IMR-90 (cell line): ENCODE results near the gene RBM45.
A peak's percentile ranks its signal among the peaks of the same experiment; 100 is the strongest.

Experiments used
- FOS ChIP-seq: fragments of 150-350 bp; IDR thresholded peaks from 2 replicates; pipeline ENCODE4 v1.6.1; 2016; ENCODE audit warnings: low read depth, low read length
- MAFK ChIP-seq: IDR thresholded peaks from 2 replicates; pipeline ENCODE4 v1.6.1; 2012; ENCODE audit warnings: low read depth, low read length, improper control_type of control experiment
- MXI1 ChIP-seq: IDR thresholded peaks from 2 replicates; pipeline ENCODE4 v1.6.1; 2012; ENCODE audit warnings: low read depth, mild to moderate bottlenecking, low read length, moderate library complexity, borderline replicate concordance
- POLR2A ChIP-seq: IDR thresholded peaks from 2 replicates; pipeline ENCODE4 v1.6.1; 2012; ENCODE audit warnings: mild to moderate bottlenecking, low read depth, low read length
- RAD21 ChIP-seq: IDR thresholded peaks from 2 replicates; pipeline ENCODE4 v1.6.1; 2012; ENCODE audit warnings: low read length, improper control_type of control experiment
- RCOR1 ChIP-seq: IDR thresholded peaks from 2 replicates; pipeline ENCODE4 v1.6.1; 2012; ENCODE audit warnings: mild to moderate bottlenecking, low read length, improper control_type of control experiment; ENCODE audit not compliant: insufficient replicate concordance
- RFX5 ChIP-seq: IDR thresholded peaks from 2 replicates; pipeline ENCODE4 v1.8.0; 2012; ENCODE audit warnings: low read depth, mild to moderate bottlenecking, low read length, moderate library complexity
- SMC3 ChIP-seq: fragments of 150-350 bp; IDR thresholded peaks from 2 replicates; pipeline ENCODE4 v1.6.1; 2016; ENCODE audit warnings: low read depth, mild to moderate bottlenecking, antibody characterized with exemption, low read length, moderate library complexity
- TF ChIP-seq, protein P1 (sequence below): conservative IDR thresholded peaks from 2 replicates; pipeline ENCODE4 v1.5.1; 2012; ENCODE audit warnings: mild to moderate bottlenecking, low read depth, low read length, improper control_type of control experiment
- TF ChIP-seq, protein P2 (sequence below): fragments of 150-350 bp; IDR thresholded peaks from 2 replicates; pipeline ENCODE4 v1.6.1; 2017; ENCODE audit warnings: mild to moderate bottlenecking, antibody characterized with exemption, low read length, low read depth
- TF ChIP-seq, protein P3 (sequence below): fragments of 150-350 bp; IDR thresholded peaks from 2 replicates; pipeline ENCODE4 v1.6.1; 2016; ENCODE audit warnings: low read depth, mild to moderate bottlenecking, low read length, moderate library complexity, borderline replicate concordance

DNA sequence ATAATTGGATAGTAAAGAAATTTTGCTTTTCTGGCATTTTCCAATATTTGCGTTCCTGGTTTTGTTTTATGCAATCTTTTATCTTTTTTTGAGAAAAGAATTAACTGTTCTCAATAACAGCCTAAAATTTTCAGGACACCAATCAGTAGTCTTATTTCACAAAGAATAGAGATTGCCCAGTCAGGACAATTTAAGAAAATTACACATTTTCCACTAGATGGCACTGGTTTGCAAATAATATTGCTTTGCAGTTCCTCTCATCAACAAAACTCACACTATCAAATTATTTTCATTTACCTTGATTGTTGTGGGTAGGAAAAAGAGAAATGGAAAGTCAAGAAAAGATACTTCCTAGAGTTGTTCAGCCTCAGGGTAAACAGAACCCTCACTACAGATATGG lies 2.4 kb upstream of the RBM45 start:
- TF ChIP-seq RAD21 (peak; percentile 50), POLR2A (no peak), RFX5 (no peak), MXI1 (no peak), SMC3 (peak; percentile 44; the same call in 1 of the 2 replicates), RCOR1 (no peak), MAFK (peak; percentile 59), FOS (no peak)
- TF ChIP-seq, protein P1, sequence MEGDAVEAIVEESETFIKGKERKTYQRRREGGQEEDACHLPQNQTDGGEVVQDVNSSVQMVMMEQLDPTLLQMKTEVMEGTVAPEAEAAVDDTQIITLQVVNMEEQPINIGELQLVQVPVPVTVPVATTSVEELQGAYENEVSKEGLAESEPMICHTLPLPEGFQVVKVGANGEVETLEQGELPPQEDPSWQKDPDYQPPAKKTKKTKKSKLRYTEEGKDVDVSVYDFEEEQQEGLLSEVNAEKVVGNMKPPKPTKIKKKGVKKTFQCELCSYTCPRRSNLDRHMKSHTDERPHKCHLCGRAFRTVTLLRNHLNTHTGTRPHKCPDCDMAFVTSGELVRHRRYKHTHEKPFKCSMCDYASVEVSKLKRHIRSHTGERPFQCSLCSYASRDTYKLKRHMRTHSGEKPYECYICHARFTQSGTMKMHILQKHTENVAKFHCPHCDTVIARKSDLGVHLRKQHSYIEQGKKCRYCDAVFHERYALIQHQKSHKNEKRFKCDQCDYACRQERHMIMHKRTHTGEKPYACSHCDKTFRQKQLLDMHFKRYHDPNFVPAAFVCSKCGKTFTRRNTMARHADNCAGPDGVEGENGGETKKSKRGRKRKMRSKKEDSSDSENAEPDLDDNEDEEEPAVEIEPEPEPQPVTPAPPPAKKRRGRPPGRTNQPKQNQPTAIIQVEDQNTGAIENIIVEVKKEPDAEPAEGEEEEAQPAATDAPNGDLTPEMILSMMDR, result peak; percentile 68
- TF ChIP-seq, protein P2, sequence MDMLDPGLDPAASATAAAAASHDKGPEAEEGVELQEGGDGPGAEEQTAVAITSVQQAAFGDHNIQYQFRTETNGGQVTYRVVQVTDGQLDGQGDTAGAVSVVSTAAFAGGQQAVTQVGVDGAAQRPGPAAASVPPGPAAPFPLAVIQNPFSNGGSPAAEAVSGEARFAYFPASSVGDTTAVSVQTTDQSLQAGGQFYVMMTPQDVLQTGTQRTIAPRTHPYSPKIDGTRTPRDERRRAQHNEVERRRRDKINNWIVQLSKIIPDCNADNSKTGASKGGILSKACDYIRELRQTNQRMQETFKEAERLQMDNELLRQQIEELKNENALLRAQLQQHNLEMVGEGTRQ, result no peak
- TF ChIP-seq, protein P3, sequence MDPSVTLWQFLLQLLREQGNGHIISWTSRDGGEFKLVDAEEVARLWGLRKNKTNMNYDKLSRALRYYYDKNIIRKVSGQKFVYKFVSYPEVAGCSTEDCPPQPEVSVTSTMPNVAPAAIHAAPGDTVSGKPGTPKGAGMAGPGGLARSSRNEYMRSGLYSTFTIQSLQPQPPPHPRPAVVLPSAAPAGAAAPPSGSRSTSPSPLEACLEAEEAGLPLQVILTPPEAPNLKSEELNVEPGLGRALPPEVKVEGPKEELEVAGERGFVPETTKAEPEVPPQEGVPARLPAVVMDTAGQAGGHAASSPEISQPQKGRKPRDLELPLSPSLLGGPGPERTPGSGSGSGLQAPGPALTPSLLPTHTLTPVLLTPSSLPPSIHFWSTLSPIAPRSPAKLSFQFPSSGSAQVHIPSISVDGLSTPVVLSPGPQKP, result no peak
